ENCODE results near the gene SAMD13. TPM values are rescaled to one million over a fixed set of nuclear protein-coding genes. Genes with fewer than 3 reads are reported as not detected.

Gene SAMD13
- total RNA-seq, 1 donor from 2014 or later, result 0.93 TPM

DNA sequence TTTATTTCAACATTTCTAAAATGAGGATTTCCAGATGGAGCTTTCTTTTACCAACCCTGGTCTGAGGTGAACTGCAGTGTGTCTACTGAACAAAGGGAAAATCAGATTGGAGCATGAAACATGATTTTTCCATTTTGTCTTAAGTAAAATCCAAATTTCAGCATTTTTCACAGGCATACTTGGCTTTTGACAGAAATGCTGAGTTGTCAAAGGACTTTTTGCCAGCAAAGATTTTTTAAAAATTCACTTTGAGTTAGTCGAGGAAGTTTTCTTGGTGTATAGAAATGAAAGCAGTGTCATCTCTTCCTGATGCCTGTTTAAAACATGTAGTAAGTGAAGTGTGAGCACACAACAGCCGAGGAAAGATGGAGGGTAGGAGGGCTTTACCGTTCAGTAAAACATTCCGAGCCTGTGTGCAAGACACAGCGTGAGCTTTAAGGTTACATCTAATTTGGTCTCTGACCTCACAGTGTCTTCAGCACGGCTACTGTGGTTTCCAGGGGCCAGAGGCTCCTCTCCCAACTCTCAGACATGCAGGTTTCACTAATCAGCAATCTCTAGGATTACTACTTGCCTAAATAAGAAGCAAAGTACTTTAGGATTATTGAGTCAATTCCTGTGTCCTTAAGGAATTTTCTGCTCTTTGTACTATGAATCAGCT lies 45.9 kb downstream of the SAMD13 start:
- H3K36me3 Mint-ChIP-seq (ENCODE audit: low read depth, unreplicated experiment), result no peaks in the 10 kb centered on the region
- H3K36me3 ChIP-seq (ENCODE audit: insufficient read depth, low read length), result no peaks in the 10 kb centered on the region
- no peaks in the 10 kb centered on the region for H3K27me3 ChIP-seq (ENCODE audit: insufficient read depth, low read length)
- H3K4me1 ChIP-seq (ENCODE audit: insufficient read depth, low read length), result peaks cover 24% of the 10 kb centered on the region
- H3K9ac ChIP-seq (ENCODE audit: low read length), result peak overlapping the region; percentile 43
- H2AFZ ChIP-seq (ENCODE audit: low read depth, low read length), result peak overlapping the region; percentile 11
- peak overlapping the region; percentile 2 for H3K4me3 Mint-ChIP-seq (ENCODE audit: unreplicated experiment)
- peak overlapping the region; percentile 79 for H3K27ac Mint-ChIP-seq (ENCODE audit: unreplicated experiment)
- H3K4me3 ChIP-seq (ENCODE audit: insufficient read depth, low read depth, low read length), result no peak overlapping the region
- H3K9me3 Mint-ChIP-seq (ENCODE audit: unreplicated experiment), result peaks cover 6% of the 10 kb centered on the region
- peak overlapping the region; percentile 51 for H3K4me2 ChIP-seq (ENCODE audit: low read length)
- H3K9me3 ChIP-seq (ENCODE audit: insufficient read depth, low read depth, low read length), result no peaks in the 10 kb centered on the region
- H3K4me1 Mint-ChIP-seq (ENCODE audit: low read depth, unreplicated experiment), result peaks cover 31% of the 10 kb centered on the region
- DNase-seq (ENCODE audit: low read depth) (peak; percentile 47), FAIRE-seq (peak; percentile 23)
- peak overlapping the region; percentile 30 for H3K27ac ChIP-seq (ENCODE audit: low read depth, low read length)
- H3K79me2 ChIP-seq (ENCODE audit: insufficient read depth, low read length), result no peaks in the 10 kb centered on the region
- H4K20me1 ChIP-seq (ENCODE audit: insufficient read depth, low read length), result no peaks in the 10 kb centered on the region
- H3K27me3 Mint-ChIP-seq (ENCODE audit: low read depth, unreplicated experiment), result no peaks in the 10 kb centered on the region
- no peak for TF ChIP-seq EZH2 (IDR thresholded peaks at IDR 0.05; ENCODE audit: insufficient read depth, low read length)

DNA sequence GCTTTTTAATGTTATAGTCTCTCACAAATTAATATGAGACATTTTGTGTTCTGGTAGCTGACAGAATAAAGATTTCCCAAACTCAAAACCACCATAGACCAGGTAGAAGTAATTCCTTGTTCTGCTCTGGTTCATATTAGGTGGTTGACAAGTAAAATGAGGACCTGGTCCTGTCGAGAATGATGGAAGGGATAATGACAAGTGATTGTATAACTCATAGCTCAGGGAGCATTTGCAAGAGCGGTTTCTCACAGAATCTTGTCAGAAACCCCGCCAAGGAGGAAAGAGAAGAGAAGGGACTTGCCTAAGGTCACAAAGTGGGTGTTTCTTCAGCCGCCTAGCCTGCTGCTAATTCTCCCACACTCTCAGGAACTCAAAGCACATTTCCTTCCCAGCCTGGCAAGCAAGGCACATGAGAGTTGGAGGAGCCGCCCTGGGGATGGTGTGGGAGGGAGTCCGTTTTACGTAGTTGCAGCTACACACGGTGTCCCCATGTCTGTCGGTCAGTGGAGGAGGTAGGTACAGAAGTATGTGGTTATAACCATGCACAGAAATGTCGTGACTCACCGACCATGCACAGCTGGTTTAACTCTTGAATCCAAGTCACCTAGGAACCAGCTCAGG lies 46.5 kb downstream of the SAMD13 start:
- H3K9me3 Mint-ChIP-seq (ENCODE audit: unreplicated experiment), result peaks cover 5% of the 10 kb centered on the region
- Histone ChIP-seq H3K4me1 (ENCODE audit: insufficient read depth, low read length) (peaks cover 30% of the 10 kb centered on the region), H3K36me3 (ENCODE audit: insufficient read depth, low read length) (no peaks in the 10 kb centered on the region), H3K4me2 (ENCODE audit: low read length) (peak overlapping the region; percentile 51), H4K20me1 (ENCODE audit: insufficient read depth, low read length) (no peaks in the 10 kb centered on the region), H3K4me3 (ENCODE audit: insufficient read depth, low read depth, low read length) (no peak overlapping the region), H3K27ac (ENCODE audit: low read depth, low read length) (peak overlapping the region; percentile 30), H3K9me3 (ENCODE audit: insufficient read depth, low read depth, low read length) (no peaks in the 10 kb centered on the region), H3K79me2 (ENCODE audit: insufficient read depth, low read length) (no peaks in the 10 kb centered on the region), H2AFZ (ENCODE audit: low read depth, low read length) (peak overlapping the region; percentile 29), H3K9ac (ENCODE audit: low read length) (peak overlapping the region; percentile 43), H3K27me3 (ENCODE audit: insufficient read depth, low read length) (no peaks in the 10 kb centered on the region)
- peak overlapping the region; percentile 79 for H3K27ac Mint-ChIP-seq (ENCODE audit: unreplicated experiment)
- H3K36me3 Mint-ChIP-seq (ENCODE audit: low read depth, unreplicated experiment), result no peaks in the 10 kb centered on the region
- no peak overlapping the region for H3K4me3 Mint-ChIP-seq (ENCODE audit: unreplicated experiment)
- no peak for FAIRE-seq
- H3K27me3 Mint-ChIP-seq (ENCODE audit: low read depth, unreplicated experiment), result no peaks in the 10 kb centered on the region
- H3K4me1 Mint-ChIP-seq (ENCODE audit: low read depth, unreplicated experiment), result peaks cover 33% of the 10 kb centered on the region
- DNase-seq (ENCODE audit: low read depth), result peak; percentile 94
- no peak for TF ChIP-seq EZH2 (IDR thresholded peaks at IDR 0.05; ENCODE audit: insufficient read depth, low read length)
- no peak for TF ChIP-seq CTCF (IDR thresholded peaks at IDR 0.05; ENCODE audit: insufficient read depth, low read depth, low read length)

DNA sequence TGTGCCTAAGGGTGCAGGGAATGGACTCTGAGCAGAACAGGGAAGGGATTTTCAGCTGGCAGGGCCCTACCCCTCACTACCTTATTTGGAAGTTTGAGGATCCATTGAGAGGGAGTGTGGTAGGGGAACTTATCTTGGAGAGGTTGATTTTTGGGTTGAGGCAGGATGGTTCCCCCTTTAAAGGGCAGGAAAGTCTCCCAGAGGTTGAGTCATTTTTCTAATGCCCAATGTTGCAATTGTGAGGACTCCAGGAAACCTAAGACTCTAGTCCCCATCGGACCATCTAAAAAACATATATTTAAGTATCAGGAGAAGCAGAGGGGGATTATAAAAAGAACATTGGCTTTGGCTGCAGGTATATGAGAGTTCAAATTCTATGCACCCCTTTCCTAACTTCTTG lies 47.3 kb downstream of the SAMD13 start:
- Histone ChIP-seq H3K27me3 (ENCODE audit: insufficient read depth, low read length) (no peaks in the 10 kb centered on the region), H4K20me1 (ENCODE audit: insufficient read depth, low read length) (no peaks in the 10 kb centered on the region), H3K9ac (ENCODE audit: low read length) (no peak overlapping the region), H3K4me3 (ENCODE audit: insufficient read depth, low read depth, low read length) (no peak overlapping the region), H2AFZ (ENCODE audit: low read depth, low read length) (no peak overlapping the region), H3K79me2 (ENCODE audit: insufficient read depth, low read length) (no peaks in the 10 kb centered on the region), H3K4me1 (ENCODE audit: insufficient read depth, low read length) (peaks cover 37% of the 10 kb centered on the region), H3K27ac (ENCODE audit: low read depth, low read length) (no peak overlapping the region), H3K36me3 (ENCODE audit: insufficient read depth, low read length) (no peaks in the 10 kb centered on the region), H3K4me2 (ENCODE audit: low read length) (peak overlapping the region; percentile 51), H3K9me3 (ENCODE audit: insufficient read depth, low read depth, low read length) (no peaks in the 10 kb centered on the region)
- Mint-ChIP-seq H3K4me3 (ENCODE audit: unreplicated experiment) (no peak overlapping the region), H3K36me3 (ENCODE audit: low read depth, unreplicated experiment) (no peaks in the 10 kb centered on the region), H3K4me1 (ENCODE audit: low read depth, unreplicated experiment) (peaks cover 37% of the 10 kb centered on the region), H3K27ac (ENCODE audit: unreplicated experiment) (peak overlapping the region; percentile 70), H3K27me3 (ENCODE audit: low read depth, unreplicated experiment) (no peaks in the 10 kb centered on the region), H3K9me3 (ENCODE audit: unreplicated experiment) (peaks cover 4% of the 10 kb centered on the region)
- DNase-seq (ENCODE audit: low read depth) (no peak), FAIRE-seq (no peak)
- TF ChIP-seq EZH2 (IDR thresholded peaks at IDR 0.05; ENCODE audit: insufficient read depth, low read length) (no peak), CTCF (IDR thresholded peaks at IDR 0.05; ENCODE audit: insufficient read depth, low read depth, low read length) (no peak)
